ENCODE data around the gene SPATA21.
"Not testable (repeated sequence)": the region's sequence is repeated elsewhere in the genome, so short reads cannot be mapped to it uniquely, and the experiment has no call there.

The SPATA21 gene

DNA sequence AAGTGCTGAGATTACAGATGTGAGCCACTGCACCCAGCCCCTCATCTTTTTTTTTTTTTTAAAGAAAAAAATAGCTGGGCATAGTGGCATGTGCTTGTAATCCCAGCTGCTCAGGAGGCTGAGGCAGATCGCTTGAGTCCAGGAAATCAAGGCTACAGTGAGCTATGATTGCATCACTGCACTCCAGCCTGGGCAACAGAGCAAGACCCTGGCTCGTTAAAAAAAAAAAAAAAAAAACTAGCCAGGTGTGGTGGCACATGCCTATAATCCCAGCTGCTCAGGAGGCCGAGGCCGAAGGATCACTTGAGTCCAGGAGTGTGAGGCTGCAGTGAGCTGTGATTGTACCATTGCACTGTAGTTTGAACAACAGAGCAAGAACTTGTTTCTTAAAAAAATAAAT, 56.4 kb downstream of the SPATA21 start:
- DNase-seq (ENCODE audit: low spot score), result no peak

- no peak for DNase-seq (ENCODE audit: low spot score)
Observed at GRCh38 chr1:16378443-16378842, 58.8 kb downstream of the SPATA21 start.

DNA sequence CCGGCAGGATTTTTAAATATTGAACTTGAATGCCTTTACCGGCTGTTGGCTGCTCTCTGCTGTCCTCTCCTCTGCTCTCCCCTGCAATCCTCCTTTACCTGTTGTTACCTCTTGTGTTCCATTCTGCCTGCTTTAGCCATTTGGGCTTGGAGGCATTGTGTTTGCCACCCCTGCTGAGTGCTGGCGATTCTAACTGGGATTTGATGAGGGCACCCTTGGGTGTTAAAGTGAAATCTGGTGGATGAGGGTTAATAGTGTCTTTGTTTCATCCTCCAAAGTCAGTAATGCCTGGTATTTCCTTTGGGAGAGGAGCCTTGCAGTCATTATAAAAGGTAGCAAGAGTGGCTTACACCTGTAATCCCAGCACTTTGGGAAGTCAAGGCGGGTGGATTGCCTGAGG, 60.3 kb downstream of the SPATA21 start:
- no peak for DNase-seq (ENCODE audit: low spot score)

DNA sequence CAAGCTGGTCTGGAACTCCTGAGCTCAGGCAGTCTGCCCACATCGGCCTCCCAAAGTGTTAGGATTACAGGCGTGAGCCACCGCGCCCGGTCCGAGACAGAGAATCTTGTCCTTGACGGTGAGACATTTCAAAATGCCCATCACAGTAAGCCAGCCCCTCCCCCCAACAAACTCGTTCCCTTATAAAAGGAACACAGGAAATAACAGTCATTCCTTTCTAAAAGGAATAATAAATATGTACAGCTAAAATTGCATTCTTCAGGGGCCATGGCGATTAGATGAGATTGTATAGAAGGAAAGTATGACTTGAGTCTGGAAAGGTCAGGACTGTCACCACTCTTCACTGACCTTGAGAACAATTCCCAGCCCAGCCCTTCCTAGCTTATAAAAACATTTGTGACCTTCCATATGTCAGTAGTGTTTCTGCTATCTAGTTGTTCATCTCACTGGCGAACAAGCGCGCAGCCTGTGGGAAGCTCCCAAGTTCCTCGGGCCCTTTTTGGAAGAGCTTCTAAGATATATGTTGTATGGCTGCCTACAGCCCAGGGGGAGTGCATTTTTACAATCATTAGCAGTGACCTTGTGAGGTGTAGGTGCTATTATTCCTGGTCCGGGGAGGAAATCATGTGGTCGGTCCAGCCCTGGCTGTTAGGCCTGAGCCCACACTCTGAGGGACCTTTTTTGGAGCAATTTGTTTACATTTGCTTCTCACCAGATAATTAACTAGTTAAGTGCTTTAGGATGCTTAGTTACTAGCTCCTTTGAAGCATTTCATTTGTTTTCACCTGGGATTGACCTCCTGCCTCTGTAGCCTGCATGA, 61.5 kb downstream of the SPATA21 start:
- DNase-seq (ENCODE audit: low spot score), result no peak

- no peak for DNase-seq (ENCODE audit: low spot score)
Observed at GRCh38 chr1:16374266-16374665, 63.0 kb downstream of the SPATA21 start.

DNA sequence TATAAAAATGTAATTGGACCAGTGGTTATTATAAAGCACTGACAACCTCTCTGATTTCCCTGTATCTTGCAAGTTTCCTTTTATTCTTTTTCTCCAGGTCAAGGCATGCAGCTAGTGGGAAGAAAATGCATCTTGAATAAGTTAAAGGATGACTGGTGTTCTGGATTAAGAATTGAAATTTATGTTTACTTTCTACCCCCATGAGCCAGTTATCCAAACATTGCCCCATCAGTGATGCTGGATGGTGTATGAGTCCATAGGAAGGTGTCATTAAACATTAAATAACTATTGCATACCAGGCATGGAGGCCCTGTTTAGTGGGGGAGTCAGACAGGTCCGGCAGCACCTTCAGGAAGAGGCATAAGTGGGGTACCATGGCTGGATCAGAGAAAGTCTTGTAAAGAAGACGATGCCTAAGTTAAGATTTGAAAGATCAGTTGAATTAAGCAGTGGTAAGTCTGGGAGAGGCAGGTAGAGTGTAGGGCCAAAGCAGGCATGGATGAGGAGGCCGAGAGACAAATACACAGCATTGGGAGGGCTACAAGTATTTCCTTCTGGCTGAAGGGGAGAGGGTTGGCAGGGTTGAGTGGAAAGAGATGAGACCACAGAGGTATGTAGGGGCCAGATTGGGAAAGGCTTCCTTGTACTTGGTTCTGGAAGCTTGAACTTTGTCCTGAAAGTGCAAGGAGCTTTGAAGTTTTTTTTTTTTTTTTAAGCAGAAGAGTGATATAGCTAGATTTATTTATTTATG, 64.5 kb downstream of the SPATA21 start:
- DNase-seq (ENCODE audit: low spot score), result no peak

DNA sequence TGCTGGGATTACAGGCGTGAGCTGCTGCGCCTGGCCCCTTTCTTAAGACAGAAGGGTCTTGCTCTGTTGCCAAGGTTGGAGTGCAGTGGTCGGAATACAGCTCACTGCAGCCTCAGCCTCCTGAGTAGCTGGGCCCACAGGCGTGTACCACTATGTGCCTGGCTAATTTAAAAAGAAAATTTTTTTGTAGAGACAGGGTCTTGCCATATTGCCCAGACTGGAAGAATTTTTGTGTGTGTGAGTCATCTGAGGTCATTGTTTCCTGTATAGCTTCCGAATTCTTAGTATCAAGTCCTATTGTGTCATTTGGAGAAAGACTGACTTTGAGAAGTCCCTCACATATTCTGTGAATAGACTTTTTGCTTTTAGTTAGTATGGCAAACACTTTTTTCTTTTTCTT, 65.5 kb downstream of the SPATA21 start:
- no peak for DNase-seq (ENCODE audit: low spot score)

GRCh38 chr1:16369821-16370220, 67.4 kb downstream of the SPATA21 start:
- no peak for DNase-seq (ENCODE audit: low spot score)

GRCh38 chr1:16367968-16368890, 69.0 kb downstream of the SPATA21 start:
- DNase-seq (ENCODE audit: low spot score), result no peak

DNA sequence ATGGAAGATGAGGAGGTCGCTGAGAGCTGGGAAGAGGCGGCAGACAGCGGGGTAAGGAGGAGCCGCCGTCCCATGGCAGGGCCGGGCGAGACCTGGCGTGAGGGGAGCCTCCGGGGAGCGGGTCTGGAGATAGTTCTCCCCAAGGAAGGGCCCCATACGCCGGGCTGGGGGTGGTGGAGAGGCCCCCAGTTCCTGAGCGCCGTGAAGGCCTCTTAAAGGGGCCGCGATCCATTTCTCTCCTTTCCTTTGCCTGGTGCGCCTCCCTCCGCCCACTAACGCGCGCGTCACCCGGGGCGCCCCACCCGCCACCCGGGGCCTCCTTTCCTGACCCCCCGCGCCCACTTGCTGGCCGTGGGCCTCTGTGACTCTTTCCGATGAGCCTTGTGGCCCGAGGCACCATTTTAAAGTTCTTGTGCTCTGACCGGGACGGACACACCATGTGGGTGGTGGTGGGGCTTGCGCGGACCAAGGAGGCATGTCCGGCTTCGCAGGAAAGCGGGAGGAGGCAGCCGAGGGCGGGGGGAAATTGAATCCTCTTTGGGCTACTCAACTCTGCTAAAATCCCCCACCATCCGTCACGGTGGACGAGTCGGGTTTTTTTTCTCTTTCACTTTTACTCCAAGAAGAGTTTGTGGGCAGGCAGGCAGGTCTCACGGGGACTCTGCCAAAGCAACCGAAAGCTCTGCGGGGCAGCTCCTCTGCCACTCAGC, 69.8 kb downstream of the SPATA21 start:
- peak; percentile 36 for DNase-seq (ENCODE audit: low spot score)

DNA sequence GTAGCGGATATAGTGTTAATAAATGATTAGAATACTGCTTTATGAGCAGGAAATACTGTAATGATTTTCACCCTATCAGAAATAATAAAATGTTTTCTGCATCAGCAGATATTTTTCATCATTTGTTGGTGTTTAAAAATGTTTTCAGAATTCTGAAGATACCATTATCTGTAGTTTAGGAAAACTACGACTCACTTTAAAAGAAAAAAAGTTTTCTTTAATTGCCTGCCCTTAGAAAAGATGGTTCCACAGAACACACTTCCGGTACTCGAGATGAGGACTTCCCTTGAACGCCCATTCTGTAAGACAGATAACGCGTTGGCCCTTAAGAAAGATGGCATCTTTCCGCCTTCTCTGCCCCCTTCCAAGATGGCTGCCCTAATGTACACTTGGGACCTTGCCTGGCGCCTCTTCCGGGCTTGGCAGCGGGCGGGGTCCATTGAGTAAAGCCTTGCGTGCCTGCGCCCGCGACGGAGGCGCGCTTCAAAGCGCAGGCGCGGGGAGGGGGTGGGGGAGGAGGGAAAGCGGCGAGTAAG, 70.4 kb downstream of the SPATA21 start, which contains the start of gene SZRD1:
Gene SZRD1, plus strand, starts transcription at position 521 of the 536 bp plus-strand sequence. CDS start 16 bp downstream, outside the sequence.
- peak; percentile 74 for DNase-seq (ENCODE audit: low spot score)

DNA sequence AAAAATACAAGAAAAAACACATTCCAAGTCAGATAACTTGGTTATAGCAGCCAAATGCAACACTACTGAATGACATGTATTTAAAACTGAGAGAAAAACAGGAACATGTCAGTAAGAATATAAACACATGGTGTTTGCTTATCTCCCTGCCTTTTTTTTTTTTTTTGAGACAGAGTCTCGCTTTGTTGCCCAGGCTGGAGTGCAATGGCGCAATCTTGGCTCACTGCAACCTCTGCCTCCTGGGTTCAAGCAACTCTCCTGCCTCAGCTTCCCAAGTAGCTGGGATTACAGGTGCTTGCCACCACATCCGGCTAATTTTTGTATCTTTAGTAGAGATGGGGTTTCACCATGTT, 72.1 kb downstream of the SPATA21 start:
- DNase-seq (ENCODE audit: low spot score), result not testable (repeated sequence)

DNA sequence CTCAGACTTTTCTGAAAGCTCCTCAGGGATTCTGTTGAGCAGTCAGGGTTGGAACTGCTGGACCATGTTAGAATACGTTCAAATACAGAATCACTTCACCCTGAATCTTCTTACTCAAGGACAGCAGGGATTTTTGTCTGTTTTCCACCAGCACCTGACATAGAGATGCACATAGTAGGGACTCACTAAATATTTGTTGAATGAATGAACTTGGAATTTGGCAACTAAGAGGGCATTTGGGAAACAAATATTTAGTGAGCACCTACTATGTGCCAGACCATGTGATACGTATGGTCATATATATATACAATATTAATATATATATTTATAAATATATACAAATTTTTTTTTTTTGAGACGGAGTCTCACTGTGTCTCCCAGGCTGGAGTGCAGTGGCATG, 80.4 kb downstream of the SPATA21 start:
- no peak for DNase-seq (ENCODE audit: low spot score)

DNA sequence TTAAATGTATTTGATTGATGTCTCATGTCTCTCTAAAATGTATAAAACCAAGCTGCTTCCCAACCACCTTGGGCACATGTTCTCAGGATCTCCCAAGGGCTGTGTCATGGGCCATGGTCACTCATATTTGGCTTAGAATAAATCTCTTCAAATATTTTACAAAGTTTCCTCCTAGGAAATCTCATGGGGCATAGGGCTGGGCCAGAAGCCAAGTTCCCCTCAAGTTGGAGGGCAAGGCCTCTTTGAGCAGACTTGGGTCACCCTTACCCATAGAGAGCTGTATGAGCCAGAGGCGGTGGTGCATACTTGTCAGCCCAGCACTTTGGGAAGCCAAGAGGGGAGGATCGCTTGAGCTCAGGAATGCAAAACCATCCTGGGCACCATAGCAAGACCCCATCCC, 82.6 kb downstream of the SPATA21 start:
- no peak for DNase-seq (ENCODE audit: low spot score)

- DNase-seq (ENCODE audit: low spot score), result no peak
Observed at GRCh38 chr1:16352842-16353535, 84.2 kb downstream of the SPATA21 start.

DNA sequence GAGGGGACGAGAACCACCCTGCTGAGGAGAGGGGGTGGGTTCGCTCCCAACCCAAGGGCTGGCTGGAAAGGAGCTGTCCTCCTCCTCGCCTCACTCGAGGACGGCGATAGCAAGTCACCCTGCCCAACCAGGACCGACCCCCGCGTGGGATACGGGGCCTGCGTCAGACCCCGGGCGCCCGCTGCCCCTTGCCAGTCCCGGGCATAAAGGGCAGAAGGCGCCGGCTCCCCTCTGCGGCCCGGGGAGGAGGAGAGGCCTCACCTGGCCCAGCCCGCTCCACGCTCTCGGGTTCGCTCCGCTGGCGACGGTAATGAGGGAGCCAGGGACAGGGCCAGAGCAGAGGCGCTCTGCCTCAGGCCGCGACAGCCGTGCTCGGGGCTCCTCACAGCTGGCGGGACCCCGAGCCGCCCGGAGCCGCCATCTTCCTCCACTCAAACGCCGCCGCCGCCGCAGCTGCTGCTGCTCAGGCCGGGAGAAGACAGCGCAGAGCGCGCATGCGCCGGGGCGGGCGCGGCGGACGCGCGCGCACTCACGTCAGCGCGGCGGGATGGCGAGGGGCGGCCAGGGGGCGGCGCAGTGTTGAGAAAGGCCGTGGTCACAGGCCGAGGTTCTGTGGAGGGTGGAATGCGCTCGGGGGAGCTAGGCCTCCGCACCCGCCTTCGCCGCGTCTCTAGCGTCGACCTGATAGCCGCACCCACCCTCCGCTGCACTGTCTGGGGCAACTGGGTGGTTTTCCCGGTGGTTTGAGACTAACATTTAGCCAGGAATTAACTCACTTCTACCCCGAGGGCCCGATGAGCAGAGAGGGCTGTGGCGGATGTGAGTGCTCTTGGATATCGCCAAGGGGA, 85.0 kb downstream of the SPATA21 start, which contains the start of gene FBXO42:
Gene FBXO42, minus strand, starts transcription at position 487 of the 848 bp plus-strand sequence. CDS start 37,062 bp downstream, outside the sequence.
- DNase-seq (ENCODE audit: low spot score), result peak; percentile 78

GRCh38 chr1:16351456-16351993, 85.7 kb downstream of the SPATA21 start:
- peak; percentile 31 for DNase-seq (ENCODE audit: low spot score)

DNA sequence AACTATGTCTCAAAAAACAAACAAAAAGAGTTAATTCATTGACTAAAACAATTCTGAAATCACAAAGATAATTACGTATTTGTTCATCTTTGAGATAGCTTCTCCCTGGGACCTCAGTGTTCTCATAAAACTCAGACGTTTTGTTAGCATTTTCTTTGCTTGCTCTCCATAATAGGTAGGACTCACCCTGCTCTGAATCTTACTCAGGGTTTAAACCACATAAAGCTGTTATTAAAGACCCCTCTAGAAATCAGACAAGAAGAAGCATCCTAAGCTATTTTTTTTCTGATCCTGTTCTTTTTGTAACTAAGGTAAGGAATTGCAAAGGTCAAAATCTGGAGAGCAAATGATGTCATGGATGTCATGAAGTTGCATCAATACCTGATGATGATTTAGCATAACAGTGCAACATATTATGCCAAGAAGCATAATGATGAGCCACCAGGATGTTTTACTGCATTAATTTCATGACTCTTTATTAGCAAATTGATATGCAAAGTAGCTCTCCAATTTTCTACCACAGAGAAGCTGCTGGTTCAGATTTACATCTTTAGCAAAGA, 87.3 kb downstream of the SPATA21 start:
- no peak for DNase-seq (ENCODE audit: low spot score)
